Stimulated activated CD4-positive, alpha-beta T cell treated with anti-CD3 and anti-CD28 coated beads, Interleukin-1b, Interleukin-23, amount 100 ng/mL, for 1 hour (primary cell): ENCODE results near the gene TTF1.
"Not testable (repeated sequence)": the region's sequence is repeated elsewhere in the genome, so short reads cannot be mapped to it uniquely, and the experiment has no call there.

ENCODE experiments used
- DNase-seq, 2 donors: peaks; one replicate each; pipeline ENCODE4 v3.0.0-alpha.2; 2020; ENCODE audit warnings: low read depth in 2 of 2

The TTF1 gene

DNA sequence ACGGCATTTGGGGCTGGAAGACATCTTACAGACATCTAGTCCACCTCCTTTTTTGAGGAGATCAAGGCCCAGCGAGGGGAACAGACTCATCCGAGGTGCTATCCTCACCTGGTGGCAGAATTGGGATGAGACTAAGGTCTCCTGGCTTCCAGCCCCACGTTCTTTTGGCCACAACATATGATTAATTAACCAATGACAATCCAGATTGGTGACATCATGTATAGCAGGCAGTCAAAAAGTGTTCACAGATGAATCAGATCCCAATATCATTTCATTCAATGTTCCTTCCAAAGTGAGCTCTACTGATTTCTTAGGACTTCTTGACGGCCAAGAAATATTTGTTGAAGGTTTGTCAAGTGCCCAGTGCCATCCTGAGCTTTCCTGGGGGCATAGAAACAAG lies 7.3 kb upstream of the TTF1 start:
- no peak for DNase-seq

DNA sequence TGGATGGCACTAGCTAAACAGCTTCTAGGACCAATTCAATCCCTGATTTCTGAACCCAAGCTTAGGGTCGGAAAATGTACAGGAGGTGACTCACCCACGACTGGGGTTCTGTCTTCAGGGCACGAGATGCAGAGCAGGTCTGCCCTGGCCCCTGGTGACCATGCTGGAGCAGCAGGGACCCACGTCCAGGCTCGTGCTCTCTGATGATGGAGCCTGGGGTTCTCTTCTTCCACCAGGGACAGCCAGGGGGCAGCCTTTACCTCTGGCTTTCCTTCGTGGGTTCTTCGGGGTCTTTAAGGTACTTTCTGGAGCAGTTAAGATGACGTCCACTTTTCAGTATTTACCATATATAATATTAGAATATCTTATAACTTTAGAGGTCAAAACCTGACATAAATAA lies 5.4 kb upstream of the TTF1 start:
- DNase-seq, result no peak

DNA sequence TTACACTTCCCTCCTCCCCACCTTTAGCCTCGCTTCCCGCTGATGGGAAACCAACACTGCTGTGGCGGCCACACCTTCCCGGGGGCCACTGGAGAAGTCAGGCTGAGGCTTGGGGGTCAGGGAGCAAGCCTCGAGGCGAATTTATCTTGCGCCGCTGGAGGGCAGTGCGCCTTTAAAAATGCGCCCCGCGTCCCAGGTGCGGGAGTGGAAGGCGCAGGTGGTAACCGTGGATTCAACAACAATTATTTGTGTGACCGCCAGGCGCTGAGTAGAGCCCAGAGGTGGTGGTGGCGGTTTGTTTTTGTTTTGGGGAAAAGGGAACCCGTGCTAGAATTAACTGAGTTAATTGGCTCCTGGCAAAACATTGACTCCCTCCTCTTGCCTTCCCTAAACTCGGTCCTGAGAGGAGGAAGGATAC lies 4.5 kb upstream of the TTF1 start:
- peak; percentile 29 to 36 for DNase-seq

DNA sequence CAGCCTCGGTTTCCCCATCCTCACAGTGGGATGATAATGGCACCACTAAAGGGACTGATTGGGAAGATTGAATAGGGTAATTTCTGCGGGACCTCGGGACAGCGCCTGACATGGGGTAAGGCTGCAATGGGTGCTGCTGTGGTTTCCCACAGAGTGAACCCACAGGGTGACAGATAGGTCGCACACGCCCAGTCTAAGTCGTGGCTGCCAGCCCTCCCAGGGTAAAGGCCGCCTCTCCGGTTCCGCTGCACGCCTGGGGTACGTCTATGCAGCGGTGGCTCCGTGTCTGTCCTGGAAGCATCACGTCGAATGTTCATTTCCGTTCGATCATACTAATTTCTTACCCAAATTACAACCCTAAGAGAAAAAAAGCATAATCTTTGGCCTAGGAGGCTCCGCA lies 4.0 kb upstream of the TTF1 start:
- no peak for DNase-seq

DNA sequence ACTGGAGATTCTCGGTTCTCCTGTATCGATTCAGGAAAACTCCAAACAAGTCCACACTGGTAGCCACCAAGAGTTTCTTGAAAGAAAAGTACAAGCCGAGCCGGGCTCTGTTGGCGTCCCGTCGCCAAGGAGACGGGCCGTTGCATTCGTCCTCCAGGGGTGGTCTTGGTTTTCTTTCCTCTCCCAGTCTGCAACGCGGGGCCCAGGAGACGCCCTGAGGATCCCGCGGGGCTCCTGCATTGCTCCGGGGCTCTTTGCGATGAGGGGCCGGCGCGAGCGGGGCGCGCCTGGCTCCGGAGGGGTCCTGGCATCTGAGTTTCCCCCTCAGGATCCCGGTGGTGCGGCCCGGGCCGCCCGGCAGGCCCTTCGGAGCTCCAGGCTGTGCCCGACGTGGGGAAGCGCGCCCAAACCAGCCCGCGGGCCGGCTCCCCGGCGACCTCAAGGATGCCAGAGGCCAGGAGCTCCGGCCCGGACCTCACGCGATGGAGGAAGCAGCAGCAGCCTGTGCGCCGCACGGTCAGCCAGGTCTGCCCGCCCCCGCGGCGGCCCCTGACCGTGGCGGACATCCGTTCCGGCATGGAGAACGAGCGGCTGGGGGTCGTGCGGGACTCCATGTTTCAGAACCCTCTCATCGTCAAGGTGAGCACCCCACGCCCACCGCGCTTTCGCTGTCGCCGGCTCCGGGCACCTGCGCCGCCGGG lies 3.3 kb upstream of the TTF1 start, which contains the start of gene CFAP77:
CFAP77 (plus strand) TSS at position 384 of the 701 bp plus-strand sequence; CDS start at position 445, 61 bp downstream.
- peak in 1 of 2 donors; percentile 7 for DNase-seq

DNA sequence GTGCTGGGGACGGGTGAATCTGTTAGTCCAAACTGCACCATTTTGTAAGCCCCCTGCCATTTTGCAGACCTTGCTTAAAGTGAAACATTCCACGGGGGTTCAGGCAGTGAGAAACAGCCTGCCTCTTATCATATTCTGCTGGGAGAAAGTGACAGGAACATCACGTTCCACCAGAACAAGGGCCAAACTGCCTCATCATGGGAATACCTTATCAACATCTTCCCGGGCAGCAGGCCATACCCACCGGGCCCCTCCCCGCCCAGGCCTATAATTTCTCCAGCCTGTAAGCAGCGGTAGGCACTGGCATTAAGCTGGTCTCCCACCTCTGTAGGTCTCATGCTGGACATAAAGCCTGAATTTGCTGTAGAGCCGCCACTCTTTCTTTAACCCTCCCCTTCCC lies 1.9 kb upstream of the TTF1 start:
- DNase-seq, result no peak

DNA sequence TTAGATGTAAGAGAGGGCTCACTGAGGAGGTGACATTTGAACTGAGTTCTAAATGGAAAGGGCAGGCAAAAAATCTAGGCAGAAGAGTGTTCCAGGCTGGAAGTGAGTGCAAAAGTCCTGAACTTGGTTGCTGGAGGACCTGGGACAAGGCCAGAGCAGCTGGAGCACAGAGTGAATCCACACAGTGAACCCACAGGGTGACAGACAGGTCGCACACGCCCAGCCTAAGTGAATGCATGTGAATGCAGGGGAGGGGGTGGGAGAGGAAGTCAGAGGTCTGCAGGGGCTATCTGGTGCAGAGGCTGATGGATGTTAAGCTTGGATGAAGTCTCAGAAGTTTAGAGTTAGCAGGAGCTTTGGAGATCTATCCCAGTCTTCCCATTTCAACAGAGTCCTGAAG lies 556 bp upstream of the TTF1 start:
- DNase-seq, result no peak

DNA sequence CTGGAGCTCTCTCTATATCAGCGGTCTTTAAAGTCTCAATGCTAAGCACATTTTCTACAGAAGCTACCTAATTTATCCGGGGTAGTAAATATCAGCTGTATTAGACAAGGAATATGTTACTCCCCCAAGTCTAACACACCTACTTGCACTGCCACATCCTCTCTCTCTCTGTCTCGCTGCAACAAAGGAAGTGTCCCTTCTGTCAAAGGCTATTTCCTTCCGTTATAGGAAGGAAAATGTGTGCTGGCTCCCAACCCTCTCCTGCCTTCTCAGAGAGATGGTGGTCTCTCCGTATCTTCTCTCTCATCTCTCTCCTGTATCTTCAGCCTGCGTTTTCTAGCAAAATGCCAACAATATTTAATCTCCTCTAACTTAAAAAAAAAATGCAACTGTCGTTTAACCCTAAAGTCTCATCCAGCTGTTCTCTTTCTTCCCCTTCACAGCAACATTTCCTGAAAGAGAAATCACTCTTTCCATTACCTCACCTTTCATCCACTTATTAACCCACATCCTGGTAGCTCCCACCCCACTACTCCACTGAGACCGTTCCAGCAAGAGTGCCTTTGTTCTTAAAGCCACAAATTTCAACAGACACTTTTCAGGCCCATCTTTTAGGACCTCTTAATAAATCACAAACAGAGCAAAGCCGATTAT lies 2.3 kb downstream of the TTF1 start:
- DNase-seq, result no peak

DNA sequence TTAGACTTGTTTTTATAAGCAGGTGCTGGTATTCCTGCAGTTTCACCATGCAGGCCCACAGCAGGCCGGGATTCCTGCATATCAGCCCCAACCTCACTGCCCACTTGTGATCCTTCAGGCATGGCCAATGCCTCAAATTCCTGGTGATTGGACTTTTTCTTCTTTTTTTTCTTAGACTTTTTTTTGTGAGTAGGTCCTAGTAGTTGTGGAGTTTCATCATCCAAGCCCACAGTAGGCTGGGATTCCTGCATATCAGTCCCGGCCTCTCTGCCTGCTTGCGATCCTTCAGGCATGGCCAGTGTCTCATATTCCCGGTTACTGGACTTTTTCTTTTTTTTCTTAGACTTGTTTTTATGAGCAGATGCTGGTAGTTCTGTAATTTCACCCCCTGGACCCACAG lies 4.8 kb downstream of the TTF1 start:
- no peak for DNase-seq

DNA sequence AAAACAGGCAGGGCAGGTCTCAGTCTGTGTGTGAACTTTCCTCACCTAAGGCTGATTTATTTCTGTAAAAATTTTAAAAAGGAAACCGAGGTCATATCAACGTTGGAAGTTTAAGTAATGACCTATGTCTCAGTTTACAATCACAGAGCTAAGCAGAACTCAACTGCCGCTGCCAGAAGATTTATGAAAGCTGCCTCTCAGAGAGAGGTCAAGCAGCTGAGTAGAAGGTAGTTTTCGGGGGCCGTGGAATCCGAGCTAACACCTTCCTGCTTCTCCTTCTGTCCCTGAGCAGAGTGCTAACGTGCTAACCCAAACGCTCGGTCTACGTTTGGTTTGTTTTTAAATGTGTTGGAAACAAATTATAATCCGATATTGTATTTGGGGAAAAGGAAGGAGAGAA lies 11.1 kb downstream of the TTF1 start:
- DNase-seq, result no peak

DNA sequence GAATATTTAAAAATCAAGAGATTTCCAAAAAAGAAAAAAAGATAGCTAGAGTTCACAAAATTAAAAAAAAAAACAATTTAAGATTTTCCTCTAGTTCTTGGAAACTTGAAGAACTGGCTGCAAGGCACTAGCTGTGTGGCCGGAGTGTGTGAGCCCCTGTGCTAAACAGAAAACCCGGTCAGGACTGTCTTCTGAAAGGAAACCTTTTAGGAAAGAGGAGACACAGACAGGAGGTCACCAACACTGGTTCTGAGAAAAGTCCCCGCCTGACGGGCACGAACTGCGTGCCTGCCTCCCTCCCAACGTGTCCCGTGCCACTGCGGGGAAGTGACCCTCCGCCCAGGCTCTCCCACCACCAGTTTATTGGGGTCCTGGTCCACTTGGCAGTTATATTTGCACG lies 15.2 kb downstream of the TTF1 start:
- DNase-seq, result no peak

DNA sequence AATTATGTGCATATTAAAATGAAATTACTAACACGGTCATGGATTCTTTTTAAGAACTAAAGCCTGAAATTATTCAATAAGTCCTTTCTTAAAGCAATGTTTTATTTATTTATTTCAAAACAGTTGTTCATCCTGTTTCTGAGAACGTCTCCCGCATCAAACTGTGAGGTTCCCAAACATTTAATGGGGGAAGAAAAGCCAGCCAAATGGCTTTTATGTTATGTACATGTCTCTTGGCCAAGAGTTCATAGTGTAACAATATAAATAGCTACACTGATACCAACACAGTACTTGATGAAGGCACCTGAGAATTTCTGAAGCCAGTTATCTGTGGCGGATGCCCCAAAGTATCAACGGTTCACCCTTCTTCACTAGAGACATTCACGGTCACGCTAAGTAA lies 15.7 kb downstream of the TTF1 start:
- DNase-seq, result no peak

DNA sequence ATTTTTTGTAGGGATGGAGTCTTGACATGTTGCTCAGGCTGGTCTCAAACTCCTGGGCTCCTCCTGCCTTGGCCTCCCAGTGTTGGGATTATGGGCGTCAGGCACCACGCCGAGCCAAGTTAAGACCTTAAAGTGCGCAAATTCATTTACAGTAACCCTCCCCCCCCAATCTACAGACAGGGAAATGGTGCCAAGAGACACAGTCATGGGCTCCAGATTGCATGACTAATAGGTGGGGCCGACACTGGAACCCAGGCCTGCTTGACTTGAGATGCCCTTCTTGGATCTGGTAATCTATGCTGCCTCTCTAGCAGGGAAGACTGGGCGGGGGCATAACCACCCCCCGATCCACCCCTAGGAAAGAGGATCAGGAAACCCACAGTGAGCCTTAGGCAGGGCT lies 19.5 kb downstream of the TTF1 start:
- no peak for DNase-seq

DNA sequence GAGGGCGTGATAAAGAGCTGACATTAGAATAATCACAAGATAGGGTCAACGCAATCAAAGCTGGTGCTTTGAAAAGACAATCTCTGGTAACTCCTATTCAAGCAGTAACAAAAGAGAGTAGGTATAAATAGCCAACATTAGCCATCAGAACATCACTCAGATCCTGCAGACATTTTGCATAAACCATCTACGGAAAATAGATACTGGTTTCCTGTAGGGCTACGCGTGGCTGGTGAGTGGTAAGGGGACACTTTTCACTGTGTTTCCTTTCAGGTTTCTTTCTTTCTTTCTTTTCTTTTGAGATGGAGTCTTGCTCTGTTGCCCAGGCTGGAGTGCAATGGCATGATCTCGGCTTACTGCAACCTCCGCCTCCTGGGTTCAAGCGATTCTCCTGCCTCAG lies 22.3 kb downstream of the TTF1 start:
- no peak for DNase-seq

DNA sequence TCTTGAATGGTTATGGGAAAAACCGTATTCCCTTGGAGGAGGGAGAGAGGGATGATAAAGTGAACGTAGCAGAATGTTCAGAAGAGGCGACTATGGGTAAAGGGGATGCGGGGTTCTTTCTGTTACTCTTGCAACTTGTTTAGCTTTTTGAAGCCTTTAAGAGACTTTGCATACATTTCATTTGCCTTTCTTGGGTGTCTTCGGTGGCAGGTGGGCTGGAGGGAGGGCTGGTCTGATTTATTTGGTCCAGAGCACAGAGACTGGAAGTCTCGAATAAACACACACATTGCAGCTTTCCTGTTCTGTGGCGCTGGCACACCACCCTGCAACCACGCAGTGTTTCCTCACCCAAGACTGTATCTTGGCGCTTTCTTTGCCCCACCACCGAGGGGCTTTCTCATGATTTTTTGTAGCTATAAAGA lies 23.2 kb downstream of the TTF1 start:
- no peak for DNase-seq

DNA sequence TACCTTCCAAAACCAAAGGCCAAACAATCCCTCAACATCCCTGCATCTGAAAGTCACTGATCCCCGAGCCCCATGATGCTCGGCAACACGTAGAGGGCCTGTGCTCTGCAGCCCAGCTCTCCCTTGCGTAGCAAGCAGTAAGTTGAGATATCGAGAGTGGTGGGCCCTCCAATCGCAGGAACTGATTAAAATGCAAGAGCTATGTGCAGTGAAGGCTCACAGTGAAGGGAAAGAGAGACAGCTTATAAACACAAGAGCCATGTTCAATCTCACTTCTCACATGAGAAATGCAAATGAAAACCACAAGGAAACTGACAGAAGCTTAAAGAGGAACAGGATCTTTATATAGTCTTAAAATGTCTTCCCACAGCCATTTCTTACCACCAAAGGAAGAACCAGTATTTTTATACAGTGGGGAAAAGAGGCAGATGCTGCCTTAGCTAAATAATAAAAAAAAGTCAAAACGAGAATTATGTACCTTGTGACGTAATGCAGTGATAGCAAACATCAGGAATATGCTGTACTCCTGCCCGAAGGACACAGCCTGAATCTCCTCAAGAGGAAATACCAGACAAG lies 24.6 kb downstream of the TTF1 start:
- DNase-seq, result no peak

DNA sequence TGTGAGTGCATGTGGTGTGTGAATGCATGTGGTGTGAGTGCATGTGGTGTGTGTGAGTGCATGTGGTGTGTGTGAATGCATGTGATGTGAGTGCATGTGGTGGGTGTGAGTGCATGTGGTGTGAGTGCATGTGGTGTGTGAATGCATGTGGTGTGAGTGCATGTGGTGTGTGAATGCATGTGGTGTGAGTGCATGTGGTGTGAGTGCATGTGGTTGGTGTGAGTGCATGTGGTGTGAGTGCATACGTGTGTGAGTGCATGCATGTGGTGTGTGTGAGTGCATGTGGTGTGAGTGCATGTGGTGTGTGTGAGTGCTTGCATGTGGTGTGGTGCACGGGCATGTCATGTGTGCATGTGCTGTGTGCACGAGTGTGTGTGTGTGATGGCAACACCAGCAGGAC lies 28.2 kb downstream of the TTF1 start:
- not testable (repeated sequence) for DNase-seq

DNA sequence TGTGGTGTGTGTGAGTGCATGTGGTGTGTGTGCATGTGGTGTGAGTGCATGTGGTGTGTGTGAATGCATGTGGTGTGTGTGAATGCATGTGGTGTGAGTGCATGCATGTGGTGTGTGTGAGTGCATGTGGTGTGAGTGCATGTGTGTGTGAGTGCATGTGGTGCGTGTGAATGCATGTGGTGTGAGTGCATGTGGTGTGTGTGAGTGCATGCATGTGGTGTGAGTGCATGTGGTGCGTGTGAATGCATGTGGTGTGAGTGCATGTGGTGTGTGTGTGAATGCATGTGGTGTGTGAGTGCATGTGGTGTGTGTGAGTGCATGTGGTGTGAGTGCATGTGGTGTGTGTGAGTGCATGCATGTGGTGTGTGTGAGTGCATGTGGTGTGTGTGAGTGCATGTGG lies 28.9 kb downstream of the TTF1 start:
- not testable (repeated sequence) for DNase-seq

DNA sequence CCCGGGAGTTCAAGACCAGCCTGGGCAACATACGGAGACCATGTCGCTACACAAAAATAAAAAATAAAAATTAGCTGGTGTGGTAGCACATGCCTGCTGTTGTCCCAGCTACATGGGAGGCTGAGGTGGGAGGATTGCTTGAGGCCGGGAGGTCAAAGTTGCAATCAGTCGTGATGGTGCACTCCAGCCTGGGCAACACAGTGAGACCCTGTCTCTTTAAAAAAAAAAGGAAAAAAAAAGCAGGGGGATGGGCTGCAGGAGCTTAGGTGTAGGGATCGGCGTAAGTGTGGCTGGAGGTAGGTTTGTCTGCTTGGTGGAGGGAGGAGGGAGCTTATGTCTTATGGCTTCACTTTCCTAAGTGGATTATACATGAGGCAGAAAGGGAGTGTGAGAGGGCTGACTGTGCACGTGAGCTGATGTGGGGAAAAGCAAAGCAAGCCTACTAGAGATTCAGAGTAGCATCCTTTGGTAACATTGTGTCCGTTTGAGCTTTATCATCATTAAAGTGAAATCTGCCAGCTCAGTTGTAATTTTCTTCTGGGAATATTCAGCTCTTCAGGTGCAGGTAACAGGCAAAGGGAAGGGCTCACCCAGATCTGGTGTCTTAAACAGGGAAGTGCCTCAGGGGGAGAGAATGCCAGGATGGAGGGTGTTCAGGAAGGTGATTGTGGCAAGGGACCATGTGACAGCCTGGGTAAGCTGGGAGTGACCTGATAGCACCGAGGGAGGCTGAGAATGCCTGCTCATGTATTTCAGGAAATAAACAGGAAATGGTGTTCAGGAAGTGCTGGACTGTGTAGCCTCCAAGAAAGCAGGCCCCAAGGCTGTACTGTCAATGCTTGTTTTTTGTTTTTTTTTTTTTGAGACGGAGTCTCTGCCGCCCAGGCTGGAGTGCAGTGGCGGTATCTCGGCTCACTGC lies 34.2 kb downstream of the TTF1 start:
- no peak for DNase-seq

DNA sequence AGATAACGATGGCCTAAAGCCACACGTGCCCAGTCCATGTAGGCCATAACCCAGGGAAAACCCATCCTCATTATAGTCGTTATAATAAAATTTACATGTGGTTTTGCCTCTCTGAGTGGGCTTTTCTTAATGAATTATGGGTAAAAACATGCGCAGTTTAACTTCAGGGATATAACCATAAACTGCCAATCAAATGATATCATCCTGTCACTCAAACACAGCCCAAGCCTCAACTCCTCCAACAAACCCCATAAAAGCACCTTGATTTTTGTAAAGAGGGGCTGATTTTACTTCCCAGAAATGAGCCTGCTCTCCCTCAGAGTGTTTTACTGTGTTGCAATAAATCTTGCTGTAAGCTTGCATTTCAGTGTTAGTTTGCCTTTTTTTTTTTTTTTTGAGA lies 36.0 kb downstream of the TTF1 start:
- DNase-seq, result no peak

DNA sequence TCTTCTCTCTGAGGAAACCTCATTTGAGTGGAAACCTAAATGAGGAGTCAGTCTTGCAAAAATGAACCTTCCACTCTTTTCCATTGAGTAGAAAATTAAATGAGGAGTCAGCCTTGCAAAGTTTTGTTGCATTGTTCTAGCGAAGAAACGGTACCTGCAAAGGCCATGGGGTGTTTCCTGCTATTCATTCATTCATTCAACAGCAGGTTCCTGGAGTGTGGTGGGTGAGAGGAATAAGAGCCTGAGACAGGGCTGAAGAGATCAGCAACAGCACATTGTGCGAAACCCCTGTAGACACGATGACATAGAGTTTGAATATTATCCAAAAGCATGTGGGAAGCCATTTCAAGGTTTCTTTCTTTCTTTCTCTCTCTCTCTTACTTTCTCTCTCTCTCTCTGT lies 37.2 kb downstream of the TTF1 start:
- no peak for DNase-seq

DNA sequence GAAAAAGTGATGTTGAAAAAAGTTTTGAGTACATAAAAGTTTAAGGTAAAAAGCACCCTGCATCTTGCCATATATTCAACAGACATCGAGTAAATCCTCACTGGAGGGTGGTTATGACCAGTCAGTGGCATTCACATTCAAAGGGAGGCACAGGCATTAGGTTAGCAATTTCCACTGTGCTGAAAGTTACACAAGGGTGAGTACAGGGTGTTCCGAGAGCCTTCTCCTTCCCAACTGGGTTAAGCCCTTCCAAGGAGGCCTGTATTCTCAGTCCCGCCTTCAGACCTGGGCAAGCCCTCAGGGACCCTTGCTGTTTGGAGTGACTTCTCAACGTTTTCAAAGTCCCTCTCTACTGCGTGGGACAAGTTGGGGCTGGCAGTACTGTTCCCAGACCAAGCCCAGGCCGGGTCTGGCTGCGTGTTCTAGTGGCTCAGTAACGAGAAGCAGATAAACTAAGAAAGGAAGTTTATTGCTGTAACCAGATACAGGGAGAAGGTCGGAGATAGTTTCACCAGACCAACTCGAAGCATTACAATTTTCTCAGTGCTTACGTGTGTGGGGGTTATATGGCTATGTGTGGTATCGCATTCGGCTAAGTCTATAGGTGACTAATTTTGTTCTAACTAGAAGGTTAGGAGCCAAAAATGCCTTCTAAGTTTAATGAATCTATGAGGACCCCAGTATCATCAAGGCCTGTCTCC lies 38.9 kb downstream of the TTF1 start:
- no peak for DNase-seq
